Activated CD4-positive, alpha-beta memory T cell treated with anti-CD3 and anti-CD28 coated beads for 36 hours (primary cell): Measurements from ENCODE around the gene ASCL3. TPM values are rescaled to one million over a fixed set of nuclear protein-coding genes. Genes with fewer than 3 reads are reported as not detected.
"Not testable (repeated sequence)": the region's sequence is repeated elsewhere in the genome, so short reads cannot be mapped to it uniquely, and the experiment has no call there.

ENCODE experiments used
- CTCF ChIA-PET: fragments of 350-600 bp; sonication (Branson Sonifier 250); formaldehyde crosslinking; loops from one replicate; lab custom pipeline; 2021; ENCODE audit warnings: antibody characterized with exemption, inconsistent platforms; lab: Charles Lee
- POLR2A ChIA-PET: fragments of 350-600 bp; sonication (Branson Sonifier 250); formaldehyde crosslinking; loops from one replicate; lab custom pipeline; 2021; ENCODE audit warnings: antibody characterized with exemption; lab: Charles Lee
- DNase-seq: peaks from one replicate; pipeline ENCODE4 v3.0.0-alpha.2; 2020
- H3K27ac Mint-ChIP-seq: one replicate; pipeline ENCODE4 v1.8.0; 2021; ENCODE audit warnings: mixed read lengths
- H3K27me3 Mint-ChIP-seq: one replicate; pipeline ENCODE4 v1.8.0; 2021; ENCODE audit warnings: mixed read lengths
- H3K36me3 Mint-ChIP-seq: one replicate; pipeline ENCODE4 v1.8.0; 2021; ENCODE audit warnings: mixed read lengths
- H3K4me1 Mint-ChIP-seq: one replicate; pipeline ENCODE4 v1.8.0; 2021; ENCODE audit warnings: low read depth, mixed read lengths
- H3K4me3 Mint-ChIP-seq: one replicate; pipeline ENCODE4 v1.8.0; 2021; ENCODE audit warnings: mild to moderate bottlenecking, mixed read lengths
- H3K9me3 Mint-ChIP-seq: one replicate; pipeline ENCODE4 v1.8.0; 2021; ENCODE audit warnings: mixed read lengths
- intact Hi-C: fragments of 100-400 bp; cut with micrococcal nuclease; formaldehyde crosslinking; loops from one replicate; pipeline ENCODE4 v1.15.1; 2023
- total RNA-seq, 2 experiments: library from RNA; stranded (reverse); gene quantifications; one replicate each; pipeline ENCODE4 v1.2.3, GENCODE V29; 2021

The ASCL3 gene
- total RNA-seq, 2 experiments from 2014 or later = not detected

DNA sequence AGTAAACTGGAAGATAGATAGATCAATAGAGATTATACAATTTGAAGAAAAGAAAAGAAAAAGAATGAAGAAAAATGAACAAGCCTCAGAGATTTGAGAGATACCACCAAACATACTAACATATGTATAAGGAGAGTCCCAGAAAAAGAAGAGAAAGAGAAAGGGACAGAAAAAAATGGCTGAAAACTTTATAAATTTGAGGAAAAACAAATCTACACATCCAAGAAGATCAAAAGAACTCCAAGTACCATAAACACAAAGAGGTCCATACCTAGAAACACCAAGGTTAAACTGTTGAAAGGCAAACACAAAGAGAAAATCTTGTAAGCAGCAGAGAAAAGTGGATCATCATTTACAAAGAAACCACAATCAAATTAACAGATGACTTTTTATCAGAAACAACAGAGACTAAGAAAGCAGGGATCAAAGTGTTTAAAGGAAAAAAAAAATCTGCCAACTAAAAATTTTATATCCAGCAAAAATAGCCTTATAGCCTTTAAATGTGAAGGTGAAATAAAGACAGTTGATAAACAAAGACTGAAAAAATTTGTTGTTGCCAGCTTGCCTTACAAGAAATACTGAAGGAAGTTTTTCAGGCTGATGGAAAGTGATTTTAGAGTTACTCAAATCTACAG is 43.6 kb downstream of the ASCL3 start:
- intact Hi-C loops = no loop called here
- no peak overlapping the region for H3K4me3 Mint-ChIP-seq
- H3K27me3 Mint-ChIP-seq = peaks cover 3% of the 10 kb centered on the region

DNA sequence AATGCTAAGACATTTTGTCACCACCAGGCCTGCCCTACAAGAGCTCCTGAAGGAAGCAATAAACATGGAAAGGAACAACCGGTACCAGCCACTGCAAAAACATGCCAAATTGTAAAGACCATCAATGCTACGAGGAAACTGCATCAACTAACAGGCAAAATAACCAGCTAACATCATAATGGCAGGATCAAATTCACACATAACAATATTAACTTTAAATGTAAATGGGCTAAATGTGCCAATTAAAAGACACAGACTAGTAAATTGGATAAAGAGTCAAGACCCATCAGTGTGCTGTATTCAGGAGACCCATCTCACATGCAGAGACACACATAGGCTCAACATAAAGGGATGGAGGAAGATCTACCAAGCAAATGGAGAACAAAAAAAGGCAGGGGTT is 51.6 kb downstream of the ASCL3 start:
- Mint-ChIP-seq H3K9me3 (peaks cover 12% of the 10 kb centered on the region), H3K27me3 (peaks cover 17% of the 10 kb centered on the region)
- H3K27ac Mint-ChIP-seq, H3K36me3 Mint-ChIP-seq, H3K4me1 Mint-ChIP-seq, intact Hi-C loops, CTCF ChIA-PET, DNase-seq, H3K4me3 Mint-ChIP-seq, POLR2A ChIA-PET: not testable (repeated sequence)

More for the DNA sequence above, 43.6 kb downstream of the ASCL3 start:
- no peak overlapping the region for H3K27ac Mint-ChIP-seq
- no peak for DNase-seq
- CTCF ChIA-PET = no interaction called here
- H3K9me3 Mint-ChIP-seq = peaks cover 28% of the 10 kb centered on the region
- no peaks in the 10 kb centered on the region for H3K4me1 Mint-ChIP-seq
- POLR2A ChIA-PET = no interaction called here
- peaks cover 6% of the 10 kb centered on the region for H3K36me3 Mint-ChIP-seq

Other genes with a start within 250 kb of the ASCL3 start
- 10 to 100 TPM; 37.9 to 39.9 TPM for gene AKIP1, start 31.8 kb downstream of the ASCL3 start, total RNA-seq
- gene C11orf16, start 10.1 kb downstream of the ASCL3 start, total RNA-seq = not detected
- 10 to 100 TPM; 17.5 to 19.1 TPM for gene TMEM9B, start 21.4 kb upstream of the ASCL3 start, total RNA-seq
- gene NRIP3, start 61.0 kb upstream of the ASCL3 start, total RNA-seq = 1 to 10 TPM; 2.7 to 2.9 TPM
- not detected for gene SCUBE2, start 148.6 kb upstream of the ASCL3 start, total RNA-seq